ENCODE results near the gene PECR.

Gene PECR

GRCh38 chr2:216047397-216047796 is 34.2 kb downstream of the PECR start:
- no peak for TF ChIP-seq CTCF (IDR thresholded peaks at IDR 0.05; ENCODE audit: borderline replicate concordance, insufficient read depth, low read depth, low read length)
- no peak overlapping the region for H3K4me3 ChIP-seq (ENCODE audit: low read depth, low read length)

- no peak for TF ChIP-seq CTCF (IDR thresholded peaks at IDR 0.05; ENCODE audit: borderline replicate concordance, insufficient read depth, low read depth, low read length)
These were observed 36.6 kb downstream of the PECR start for GRCh38 chr2:216044883-216045486.

GRCh38 chr2:216043949-216044348 is 37.7 kb downstream of the PECR start:
- TF ChIP-seq CTCF (IDR thresholded peaks at IDR 0.05; ENCODE audit: borderline replicate concordance, insufficient read depth, low read depth, low read length): no peak
- no peak overlapping the region for H3K4me3 ChIP-seq (ENCODE audit: low read depth, low read length)

More at GRCh38 chr2:216044883-216045486, 36.6 kb downstream of the PECR start:
- no peak overlapping the region for H3K4me3 ChIP-seq (ENCODE audit: low read depth, low read length)

GRCh38 chr2:216041438-216041837 is 40.2 kb downstream of the PECR start:
- TF ChIP-seq CTCF (IDR thresholded peaks at IDR 0.05; ENCODE audit: borderline replicate concordance, insufficient read depth, low read depth, low read length): no peak
- no peak overlapping the region for H3K4me3 ChIP-seq (ENCODE audit: low read depth, low read length)

- H3K4me3 ChIP-seq (ENCODE audit: low read depth, low read length): no peak overlapping the region
- no peak for TF ChIP-seq CTCF (IDR thresholded peaks at IDR 0.05; ENCODE audit: borderline replicate concordance, insufficient read depth, low read depth, low read length)
These were observed 41.7 kb downstream of the PECR start for GRCh38 chr2:216039918-216040317.

GRCh38 chr2:216034065-216034464 is 47.5 kb downstream of the PECR start:
- TF ChIP-seq CTCF (IDR thresholded peaks at IDR 0.05; ENCODE audit: borderline replicate concordance, insufficient read depth, low read depth, low read length): peak; percentile 84
- no peak overlapping the region for H3K4me3 ChIP-seq (ENCODE audit: low read depth, low read length)

- H3K4me3 ChIP-seq (ENCODE audit: low read depth, low read length): no peak overlapping the region
- no peak for TF ChIP-seq CTCF (IDR thresholded peaks at IDR 0.05; ENCODE audit: borderline replicate concordance, insufficient read depth, low read depth, low read length)
These were observed 48.2 kb downstream of the PECR start for GRCh38 chr2:216033403-216033802.
